Measurements from ENCODE around the gene SPTLC2.

SPTLC2 gene

DNA sequence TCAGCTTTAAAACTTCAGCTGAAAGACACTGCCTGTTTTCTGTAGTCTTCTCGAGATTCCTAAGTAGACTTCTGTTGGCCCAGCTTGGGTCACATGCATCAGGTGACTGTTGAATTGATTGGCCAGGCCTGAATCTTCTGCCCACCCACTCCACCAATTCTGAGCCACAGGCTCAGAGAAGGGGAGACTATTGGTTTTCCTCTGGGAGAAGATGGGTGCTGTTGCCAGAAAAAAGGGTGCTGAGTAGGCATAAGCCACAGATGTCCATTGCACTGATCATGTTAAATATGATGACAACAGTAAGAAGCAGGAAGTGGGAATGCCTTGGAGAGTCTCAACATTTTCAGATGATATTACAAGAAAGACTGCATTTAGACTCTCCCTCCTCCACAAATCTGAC lies 6.8 kb upstream of the SPTLC2 start:
- Histone ChIP-seq H3K4me1 (ENCODE audit: control insufficient read depth, insufficient read depth, low read length, poor library complexity, severe bottlenecking) (no peaks in the 10 kb centered on the region), H3K4me3 (ENCODE audit: insufficient read depth, low read depth, low read length, poor library complexity, severe bottlenecking) (no peak overlapping the region), H3K27me3 (replicated peaks; ENCODE audit: control insufficient read depth, insufficient read depth, low read length, poor library complexity, severe bottlenecking) (no peaks in the 10 kb centered on the region), H3K9me3 (ENCODE audit: control insufficient read depth, low read length) (no peaks in the 10 kb centered on the region), H3K36me3 (ENCODE audit: control insufficient read depth, insufficient read depth, low read length) (no peaks in the 10 kb centered on the region), H3K27ac (ENCODE audit: insufficient read depth, low read length, poor library complexity, severe bottlenecking) (no peak overlapping the region)
- DNase-seq, result no peak

- Histone ChIP-seq H3K27me3 (replicated peaks; ENCODE audit: control insufficient read depth, insufficient read depth, low read length, poor library complexity, severe bottlenecking) (no peaks in the 10 kb centered on the region), H3K9me3 (ENCODE audit: control insufficient read depth, low read length) (no peaks in the 10 kb centered on the region), H3K4me1 (ENCODE audit: control insufficient read depth, insufficient read depth, low read length, poor library complexity, severe bottlenecking) (no peaks in the 10 kb centered on the region), H3K4me3 (ENCODE audit: insufficient read depth, low read depth, low read length, poor library complexity, severe bottlenecking) (no peak overlapping the region), H3K36me3 (ENCODE audit: control insufficient read depth, insufficient read depth, low read length) (no peaks in the 10 kb centered on the region), H3K27ac (ENCODE audit: insufficient read depth, low read length, poor library complexity, severe bottlenecking) (no peak overlapping the region)
- DNase-seq, result no peak
These were observed 6.0 kb upstream of the SPTLC2 start for GRCh38 chr14:77622366-77622961.

DNA sequence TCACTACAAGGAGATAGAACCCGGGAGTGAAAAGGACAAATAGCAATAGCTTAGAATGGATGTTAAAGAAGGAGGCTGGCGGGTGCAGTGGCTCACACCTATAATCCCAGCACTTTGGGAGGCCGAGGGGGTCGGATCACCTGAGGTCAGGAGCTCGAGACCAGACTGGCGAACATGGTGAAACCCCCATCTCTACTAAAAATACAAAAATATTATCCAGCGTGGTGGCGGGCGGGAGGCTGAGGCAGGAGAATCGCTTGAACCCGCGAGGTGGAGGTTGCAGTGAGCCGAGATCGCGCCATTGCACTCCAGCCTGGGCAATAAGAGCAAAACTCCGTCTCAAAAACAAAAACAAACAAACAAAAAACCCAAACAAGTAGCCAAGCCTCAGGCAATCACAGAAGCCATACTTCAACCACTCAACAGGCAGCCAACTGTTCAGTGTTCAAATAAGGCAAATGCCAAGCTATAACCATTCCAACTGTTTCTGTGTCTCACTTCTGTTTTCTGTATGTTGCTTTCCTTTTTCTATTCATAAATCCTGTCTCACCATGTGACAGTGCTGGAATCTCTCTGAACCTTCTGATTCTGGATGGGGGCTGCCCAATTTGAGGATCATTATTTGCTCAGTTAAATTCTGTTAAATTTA lies 3.9 kb upstream of the SPTLC2 start:
- no peak for DNase-seq
- peaks cover 7% of the 10 kb centered on the region for H3K4me1 ChIP-seq (ENCODE audit: control insufficient read depth, insufficient read depth, low read length, poor library complexity, severe bottlenecking)
- no peaks in the 10 kb centered on the region for H3K36me3 ChIP-seq (ENCODE audit: control insufficient read depth, insufficient read depth, low read length)
- H3K4me3 ChIP-seq (ENCODE audit: insufficient read depth, low read depth, low read length, poor library complexity, severe bottlenecking), result no peak overlapping the region
- H3K27ac ChIP-seq (ENCODE audit: insufficient read depth, low read length, poor library complexity, severe bottlenecking), result no peak overlapping the region
- H3K27me3 ChIP-seq (replicated peaks; ENCODE audit: control insufficient read depth, insufficient read depth, low read length, poor library complexity, severe bottlenecking), result no peaks in the 10 kb centered on the region
- no peaks in the 10 kb centered on the region for H3K9me3 ChIP-seq (ENCODE audit: control insufficient read depth, low read length)

GRCh38 chr14:77618381-77618970 lies 2.0 kb upstream of the SPTLC2 start:
- no peak for DNase-seq
- H3K9me3 ChIP-seq (ENCODE audit: control insufficient read depth, low read length), result no peaks in the 10 kb centered on the region
- peaks cover 13% of the 10 kb centered on the region for H3K4me1 ChIP-seq (ENCODE audit: control insufficient read depth, insufficient read depth, low read length, poor library complexity, severe bottlenecking)
- H3K36me3 ChIP-seq (ENCODE audit: control insufficient read depth, insufficient read depth, low read length), result no peaks in the 10 kb centered on the region
- no peak overlapping the region for H3K4me3 ChIP-seq (ENCODE audit: insufficient read depth, low read depth, low read length, poor library complexity, severe bottlenecking)
- no peak overlapping the region for H3K27ac ChIP-seq (ENCODE audit: insufficient read depth, low read length, poor library complexity, severe bottlenecking)
- H3K27me3 ChIP-seq (replicated peaks; ENCODE audit: control insufficient read depth, insufficient read depth, low read length, poor library complexity, severe bottlenecking), result no peaks in the 10 kb centered on the region

- H3K4me1 ChIP-seq (ENCODE audit: control insufficient read depth, insufficient read depth, low read length, poor library complexity, severe bottlenecking), result peaks cover 15% of the 10 kb centered on the region
- no peaks in the 10 kb centered on the region for H3K27me3 ChIP-seq (replicated peaks; ENCODE audit: control insufficient read depth, insufficient read depth, low read length, poor library complexity, severe bottlenecking)
- peak overlapping the region; percentile 53 for H3K27ac ChIP-seq (ENCODE audit: insufficient read depth, low read length, poor library complexity, severe bottlenecking)
- peak overlapping the region; percentile 75 for H3K4me3 ChIP-seq (ENCODE audit: insufficient read depth, low read depth, low read length, poor library complexity, severe bottlenecking)
- no peak for DNase-seq
- H3K9me3 ChIP-seq (ENCODE audit: control insufficient read depth, low read length), result no peaks in the 10 kb centered on the region
- H3K36me3 ChIP-seq (ENCODE audit: control insufficient read depth, insufficient read depth, low read length), result no peaks in the 10 kb centered on the region
These were observed 344 bp downstream of the SPTLC2 start for GRCh38 chr14:77616133-77616453.

DNA sequence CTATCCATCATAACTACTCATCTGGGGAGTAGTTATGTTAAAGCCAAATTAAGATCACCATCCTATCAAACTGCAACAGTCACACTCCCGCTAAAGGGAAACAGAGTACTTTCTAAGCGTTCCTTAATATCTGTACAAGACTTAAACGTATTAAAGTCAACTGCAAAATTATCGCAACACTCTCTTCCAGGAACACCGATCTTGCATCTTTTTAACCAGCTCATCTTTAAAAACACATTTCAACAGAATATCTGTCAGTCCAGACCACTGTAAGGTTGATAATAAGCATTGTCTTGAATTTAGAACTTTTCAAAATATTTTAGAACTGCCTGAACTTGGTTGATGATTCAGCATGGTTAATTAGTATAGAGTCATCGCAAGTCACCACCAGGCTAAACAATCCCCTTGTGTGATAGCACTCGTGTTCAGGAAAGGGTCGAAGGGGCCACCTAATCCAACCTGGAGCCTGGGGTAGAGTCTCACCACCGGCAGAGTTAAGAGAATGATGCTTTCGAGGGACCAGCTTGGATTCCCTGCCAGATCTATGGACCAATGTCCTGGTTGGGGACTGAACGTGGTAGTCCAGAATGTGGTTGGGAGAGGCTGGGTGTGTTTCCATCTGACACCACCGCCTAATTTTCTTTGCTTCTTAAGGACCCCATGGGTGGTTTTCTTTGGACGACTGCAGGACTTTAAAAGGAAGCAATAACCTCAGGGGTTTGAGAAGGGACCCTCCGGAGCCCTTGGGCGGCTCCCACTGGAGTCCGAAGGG lies 890 bp downstream of the SPTLC2 start:
- Histone ChIP-seq H3K4me1 (ENCODE audit: control insufficient read depth, insufficient read depth, low read length, poor library complexity, severe bottlenecking) (peaks cover 15% of the 10 kb centered on the region), H3K36me3 (ENCODE audit: control insufficient read depth, insufficient read depth, low read length) (no peaks in the 10 kb centered on the region), H3K27me3 (replicated peaks; ENCODE audit: control insufficient read depth, insufficient read depth, low read length, poor library complexity, severe bottlenecking) (no peaks in the 10 kb centered on the region), H3K4me3 (ENCODE audit: insufficient read depth, low read depth, low read length, poor library complexity, severe bottlenecking) (peak overlapping the region; percentile 75), H3K9me3 (ENCODE audit: control insufficient read depth, low read length) (no peaks in the 10 kb centered on the region), H3K27ac (ENCODE audit: insufficient read depth, low read length, poor library complexity, severe bottlenecking) (peak overlapping the region; percentile 53)
- no peak for DNase-seq

DNA sequence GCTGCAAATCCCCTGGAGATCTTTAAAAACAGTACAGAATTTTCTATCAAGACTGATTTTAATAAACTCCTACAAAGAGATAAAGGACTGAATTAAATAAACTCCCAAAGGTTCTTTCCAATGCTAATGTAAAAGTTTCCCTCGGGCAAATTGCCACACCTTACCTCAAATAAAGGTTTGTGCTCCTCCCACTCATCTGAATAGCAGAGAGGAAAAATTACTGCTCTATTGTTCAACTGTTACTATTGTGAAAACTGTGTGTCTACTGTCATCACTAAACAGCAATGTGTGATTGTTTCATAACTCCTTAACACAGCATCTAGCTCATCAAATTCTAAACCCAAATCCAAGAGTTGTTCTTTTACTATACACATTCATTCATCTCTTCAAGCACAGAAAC lies 3.2 kb downstream of the SPTLC2 start:
- peaks cover 15% of the 10 kb centered on the region for H3K4me1 ChIP-seq (ENCODE audit: control insufficient read depth, insufficient read depth, low read length, poor library complexity, severe bottlenecking)

GRCh38 chr14:77612011-77612620 lies 4.3 kb downstream of the SPTLC2 start:
- H3K27me3 ChIP-seq (replicated peaks; ENCODE audit: control insufficient read depth, insufficient read depth, low read length, poor library complexity, severe bottlenecking), result no peaks in the 10 kb centered on the region
- H3K9me3 ChIP-seq (ENCODE audit: control insufficient read depth, low read length), result no peaks in the 10 kb centered on the region
- H3K4me3 ChIP-seq (ENCODE audit: insufficient read depth, low read depth, low read length, poor library complexity, severe bottlenecking), result no peak overlapping the region
- DNase-seq, result no peak
- H3K27ac ChIP-seq (ENCODE audit: insufficient read depth, low read length, poor library complexity, severe bottlenecking), result no peak overlapping the region
- no peaks in the 10 kb centered on the region for H3K36me3 ChIP-seq (ENCODE audit: control insufficient read depth, insufficient read depth, low read length)
- peaks cover 18% of the 10 kb centered on the region for H3K4me1 ChIP-seq (ENCODE audit: control insufficient read depth, insufficient read depth, low read length, poor library complexity, severe bottlenecking)

More for the DNA sequence above, 3.2 kb downstream of the SPTLC2 start:
- Histone ChIP-seq H3K36me3 (ENCODE audit: control insufficient read depth, insufficient read depth, low read length) (no peaks in the 10 kb centered on the region), H3K27me3 (replicated peaks; ENCODE audit: control insufficient read depth, insufficient read depth, low read length, poor library complexity, severe bottlenecking) (no peaks in the 10 kb centered on the region), H3K4me3 (ENCODE audit: insufficient read depth, low read depth, low read length, poor library complexity, severe bottlenecking) (no peak overlapping the region), H3K27ac (ENCODE audit: insufficient read depth, low read length, poor library complexity, severe bottlenecking) (no peak overlapping the region), H3K9me3 (ENCODE audit: control insufficient read depth, low read length) (no peaks in the 10 kb centered on the region)
- no peak for DNase-seq

DNA sequence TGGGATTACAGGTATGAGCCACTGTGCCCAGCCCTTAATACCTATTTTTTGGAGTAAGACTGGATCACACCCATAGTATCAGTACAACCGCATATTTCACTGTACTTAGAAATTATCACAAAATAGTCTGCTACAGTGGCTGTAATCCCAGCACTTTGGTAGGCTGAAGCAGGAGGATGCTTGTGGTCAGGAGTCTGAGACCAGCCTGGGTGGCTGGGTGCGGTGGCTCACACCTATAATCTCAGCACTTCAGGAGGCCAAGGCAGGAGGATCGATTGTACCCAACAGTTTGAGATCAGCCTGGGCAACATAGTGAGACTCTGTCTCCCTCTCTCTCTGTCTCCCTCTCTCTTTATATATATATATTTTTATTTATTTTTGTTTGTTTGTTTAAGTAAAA lies 5.9 kb downstream of the SPTLC2 start:
- H3K4me1 ChIP-seq (ENCODE audit: control insufficient read depth, insufficient read depth, low read length, poor library complexity, severe bottlenecking), result peaks cover 15% of the 10 kb centered on the region
- DNase-seq, result no peak
- no peaks in the 10 kb centered on the region for H3K27me3 ChIP-seq (replicated peaks; ENCODE audit: control insufficient read depth, insufficient read depth, low read length, poor library complexity, severe bottlenecking)
- H3K27ac ChIP-seq (ENCODE audit: insufficient read depth, low read length, poor library complexity, severe bottlenecking), result no peak overlapping the region
- H3K36me3 ChIP-seq (ENCODE audit: control insufficient read depth, insufficient read depth, low read length), result no peaks in the 10 kb centered on the region
- H3K9me3 ChIP-seq (ENCODE audit: control insufficient read depth, low read length), result no peaks in the 10 kb centered on the region
- no peak overlapping the region for H3K4me3 ChIP-seq (ENCODE audit: insufficient read depth, low read depth, low read length, poor library complexity, severe bottlenecking)
